ENCODE measurements around the gene HDAC9. TPM values are rescaled to one million over a fixed set of nuclear protein-coding genes. Genes with fewer than 3 reads are reported as not detected.

Gene HDAC9
- total RNA-seq, 1 experiment from 2014 or later: 17.1 TPM

DNA sequence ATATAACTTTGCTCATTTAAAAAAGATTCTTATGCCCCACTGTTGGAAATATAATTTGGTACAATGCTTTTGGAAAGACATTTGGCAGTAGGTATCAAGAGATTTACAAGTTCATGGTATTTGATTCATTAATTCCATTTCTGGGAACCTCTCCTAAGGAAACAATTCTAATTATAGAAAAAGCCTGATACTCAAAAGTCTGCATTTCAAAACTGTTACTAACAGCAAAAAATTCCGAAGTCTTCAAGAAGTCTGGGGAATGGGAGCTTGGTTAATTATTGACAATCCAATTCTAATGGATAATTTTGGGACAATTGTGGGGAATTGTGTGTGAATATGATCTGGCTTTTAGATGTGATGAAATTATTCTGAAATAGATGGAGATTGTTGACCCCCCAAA is 59.6 kb downstream of the HDAC9 start:
- Histone ChIP-seq H3K4me1 (ENCODE audit: control insufficient read depth, insufficient read depth, low read length) (peaks cover 31% of the 10 kb centered on the region), H3K27me3 (ENCODE audit: control insufficient read depth, insufficient read depth, low read length) (no peaks in the 10 kb centered on the region), H3K27ac (ENCODE audit: low read length) (peak overlapping the region; percentile 81; the same call in 1 of the 2 replicates), H3K4me3 (ENCODE audit: low read depth in 2 of 2, low read length in 2 of 2) (no peak overlapping the region), H3K9me3 (ENCODE audit: control insufficient read depth, insufficient read depth, low read depth, low read length) (peaks cover 5% of the 10 kb centered on the region; the same call in 1 of the 2 replicates), H3K36me3 (ENCODE audit: control insufficient read depth, insufficient read depth, low read length) (no peaks in the 10 kb centered on the region)
- POLR2A ChIA-PET: no interaction called here
- intact Hi-C loops (cut with micrococcal nuclease; ENCODE audit: unreplicated experiment) (no loop called here), in situ Hi-C loops (cut with HindIII; ENCODE audit: low pct_unique_long_range_greater_than_20kb, low sequenced_read_pairs) (no loop called here)
- CTCF ChIA-PET: no interaction called here
- no TSS peak for BruUV-seq (replicated peaks)
- TF ChIP-seq REST (IDR thresholded peaks at IDR 0.05; ENCODE audit: insufficient read depth in 1 of 2, low read depth in 2 of 2, low read length in 1 of 2): no peak
- DNase-seq (ENCODE audit: low read depth, low spot score) (no peak), ATAC-seq (no peak)

GRCh38 chr7:18555968-18556367 is 60.4 kb downstream of the HDAC9 start:
- ChIA-PET CTCF (no interaction called here), POLR2A (no interaction called here)
- in situ Hi-C loops (cut with HindIII; ENCODE audit: low pct_unique_long_range_greater_than_20kb, low sequenced_read_pairs): no loop called here

More at GRCh38 chr7:18555968-18556367, 60.4 kb downstream of the HDAC9 start:
- BruUV-seq (replicated peaks): no TSS peak
- Histone ChIP-seq H3K9me3 (ENCODE audit: control insufficient read depth, insufficient read depth, low read depth, low read length) (peaks cover 5% of the 10 kb centered on the region; the same call in 1 of the 2 replicates), H3K27ac (ENCODE audit: low read length) (peak overlapping the region; percentile 55; the same call in 1 of the 2 replicates), H3K4me1 (ENCODE audit: control insufficient read depth, insufficient read depth, low read length) (peaks cover 31% of the 10 kb centered on the region), H3K4me3 (ENCODE audit: low read depth in 2 of 2, low read length in 2 of 2) (no peak overlapping the region), H3K36me3 (ENCODE audit: control insufficient read depth, insufficient read depth, low read length) (no peaks in the 10 kb centered on the region), H3K27me3 (ENCODE audit: control insufficient read depth, insufficient read depth, low read length) (no peaks in the 10 kb centered on the region)
- DNase-seq (ENCODE audit: low read depth, low spot score): no peak
- intact Hi-C loops (cut with micrococcal nuclease; ENCODE audit: unreplicated experiment): no loop called here
- ATAC-seq: no peak
- TF ChIP-seq, protein P1, sequence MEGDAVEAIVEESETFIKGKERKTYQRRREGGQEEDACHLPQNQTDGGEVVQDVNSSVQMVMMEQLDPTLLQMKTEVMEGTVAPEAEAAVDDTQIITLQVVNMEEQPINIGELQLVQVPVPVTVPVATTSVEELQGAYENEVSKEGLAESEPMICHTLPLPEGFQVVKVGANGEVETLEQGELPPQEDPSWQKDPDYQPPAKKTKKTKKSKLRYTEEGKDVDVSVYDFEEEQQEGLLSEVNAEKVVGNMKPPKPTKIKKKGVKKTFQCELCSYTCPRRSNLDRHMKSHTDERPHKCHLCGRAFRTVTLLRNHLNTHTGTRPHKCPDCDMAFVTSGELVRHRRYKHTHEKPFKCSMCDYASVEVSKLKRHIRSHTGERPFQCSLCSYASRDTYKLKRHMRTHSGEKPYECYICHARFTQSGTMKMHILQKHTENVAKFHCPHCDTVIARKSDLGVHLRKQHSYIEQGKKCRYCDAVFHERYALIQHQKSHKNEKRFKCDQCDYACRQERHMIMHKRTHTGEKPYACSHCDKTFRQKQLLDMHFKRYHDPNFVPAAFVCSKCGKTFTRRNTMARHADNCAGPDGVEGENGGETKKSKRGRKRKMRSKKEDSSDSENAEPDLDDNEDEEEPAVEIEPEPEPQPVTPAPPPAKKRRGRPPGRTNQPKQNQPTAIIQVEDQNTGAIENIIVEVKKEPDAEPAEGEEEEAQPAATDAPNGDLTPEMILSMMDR (IDR thresholded peaks at IDR 0.05): no peak
- TF ChIP-seq TCF7L2 (IDR thresholded peaks at IDR 0.05; ENCODE audit: low read depth, low read length) (no peak), REST (IDR thresholded peaks at IDR 0.05; ENCODE audit: insufficient read depth in 1 of 2, low read depth in 2 of 2, low read length in 1 of 2) (no peak), SIN3A (IDR thresholded peaks at IDR 0.05; ENCODE audit: borderline replicate concordance, insufficient read depth, low read depth, low read length) (no peak), POLR2AphosphoS5 (IDR thresholded peaks at IDR 0.05; ENCODE audit: low read depth, low read length) (no peak)
